ENCODE data around the gene GNG4. TPM values are rescaled to one million over a fixed set of nuclear protein-coding genes. Genes with fewer than 3 reads are reported as not detected.

The GNG4 gene
- total RNA-seq, 1 experiment from 2014 or later, result 19.7 TPM

- H3K9me3 ChIP-seq (replicated peaks), result no peaks in the 10 kb centered on the region
- H3K27me3 ChIP-seq, result no peaks in the 10 kb centered on the region
- H3K4me1 ChIP-seq, result no peaks in the 10 kb centered on the region
- no peak overlapping the region for H3K4me3 ChIP-seq
- no peak overlapping the region for H3K27ac ChIP-seq
- DNase-seq, result no peak
- H3K36me3 ChIP-seq, result no peaks in the 10 kb centered on the region
These were observed 124.3 kb downstream of the GNG4 start for GRCh38 chr1:235525314-235525713.

- Histone ChIP-seq H3K4me1 (no peaks in the 10 kb centered on the region; the same call in 1 of the 2 replicates), H3K4me3 (no peak overlapping the region), H3K27ac (no peak overlapping the region), H3K36me3 (no peaks in the 10 kb centered on the region), H3K27me3 (peaks cover 2% of the 10 kb centered on the region; the same call in 1 of the 2 replicates), H3K9me3 (replicated peaks) (no peaks in the 10 kb centered on the region)
- DNase-seq, result no peak
These were observed 132.6 kb downstream of the GNG4 start for GRCh38 chr1:235516862-235517446.

GRCh38 chr1:235515844-235516512 lies 133.6 kb downstream of the GNG4 start:
- H3K4me1 ChIP-seq, result no peaks in the 10 kb centered on the region; the same call in 1 of the 2 replicates
- no peaks in the 10 kb centered on the region for H3K9me3 ChIP-seq (replicated peaks)
- H3K27me3 ChIP-seq, result peaks cover 4% of the 10 kb centered on the region; the same call in 1 of the 2 replicates
- H3K27ac ChIP-seq, result no peak overlapping the region
- H3K36me3 ChIP-seq, result no peaks in the 10 kb centered on the region
- no peak for DNase-seq
- no peak overlapping the region for H3K4me3 ChIP-seq

GRCh38 chr1:235513495-235514366 lies 135.9 kb downstream of the GNG4 start:
- DNase-seq, result peak; percentile 42 to 89
- Histone ChIP-seq H3K27me3 (peaks cover 4% of the 10 kb centered on the region; the same call in 1 of the 2 replicates), H3K4me3 (no peak overlapping the region), H3K9me3 (replicated peaks) (no peaks in the 10 kb centered on the region), H3K36me3 (no peaks in the 10 kb centered on the region), H3K27ac (no peak overlapping the region), H3K4me1 (no peaks in the 10 kb centered on the region; the same call in 1 of the 2 replicates)

GRCh38 chr1:235511470-235512240 lies 137.9 kb downstream of the GNG4 start:
- no peak overlapping the region for H3K27ac ChIP-seq

GRCh38 chr1:235510823-235511222 lies 138.8 kb downstream of the GNG4 start:
- Histone ChIP-seq H3K36me3 (no peaks in the 10 kb centered on the region), H3K27ac (no peak overlapping the region), H3K4me1 (peaks cover 4% of the 10 kb centered on the region; the same call in 1 of the 2 replicates), H3K27me3 (peaks cover 4% of the 10 kb centered on the region; the same call in 1 of the 2 replicates), H3K9me3 (replicated peaks) (no peaks in the 10 kb centered on the region), H3K4me3 (no peak overlapping the region)
- DNase-seq, result no peak

More at GRCh38 chr1:235511470-235512240, 137.9 kb downstream of the GNG4 start:
- Histone ChIP-seq H3K36me3 (no peaks in the 10 kb centered on the region), H3K27me3 (peaks cover 4% of the 10 kb centered on the region; the same call in 1 of the 2 replicates), H3K4me3 (no peak overlapping the region), H3K9me3 (replicated peaks) (no peaks in the 10 kb centered on the region), H3K4me1 (peaks cover 4% of the 10 kb centered on the region; the same call in 1 of the 2 replicates)
- DNase-seq, result peak in 1 of 2 experiments; percentile 21

- 0 out of 2 replicates have a peak, but pooled peaks cover 4% of the 10 kb centered on the region for H3K4me1 ChIP-seq
- H3K27ac ChIP-seq, result no peak overlapping the region
- DNase-seq, result no peak
- H3K4me3 ChIP-seq, result no peak overlapping the region
- no peaks in the 10 kb centered on the region for H3K9me3 ChIP-seq (replicated peaks)
- H3K36me3 ChIP-seq, result no peaks in the 10 kb centered on the region
- H3K27me3 ChIP-seq, result peaks cover 4% of the 10 kb centered on the region; the same call in 1 of the 2 replicates
These were observed 142.0 kb downstream of the GNG4 start for GRCh38 chr1:235507623-235508022.

GRCh38 chr1:235504494-235505222 lies 144.9 kb downstream of the GNG4 start:
- no peaks in the 10 kb centered on the region for H3K36me3 ChIP-seq
- H3K27me3 ChIP-seq, result no peaks in the 10 kb centered on the region
- H3K4me1 ChIP-seq, result peaks cover 4% of the 10 kb centered on the region; the same call in 1 of the 2 replicates
- H3K27ac ChIP-seq, result peak overlapping the region; percentile 96
- H3K4me3 ChIP-seq, result peak overlapping the region; percentile 82
- no peaks in the 10 kb centered on the region for H3K9me3 ChIP-seq (replicated peaks)
- peak; percentile 98 to 99 for DNase-seq

GRCh38 chr1:235504122-235504493 lies 145.5 kb downstream of the GNG4 start, which contains the start of gene B3GALNT2:
Gene B3GALNT2 (minus strand): TSS chr1:235504452. CDS start chr1:235504252, 200 bp downstream.
- Histone ChIP-seq H3K4me3 (peak within 1 kb of the TSS; percentile 82), H3K27me3 (no peaks in the 10 kb centered on the region), H3K36me3 (no peaks in the 10 kb centered on the region), H3K27ac (peak within 1 kb of the TSS; percentile 96), H3K4me1 (peaks cover 4% of the 10 kb centered on the region; the same call in 1 of the 2 replicates), H3K9me3 (replicated peaks) (no peaks in the 10 kb centered on the region)
- no peak for DNase-seq

- peak; percentile 61 to 74 for DNase-seq
These were observed 146.0 kb downstream of the GNG4 start for GRCh38 chr1:235503403-235504121.

GRCh38 chr1:235502601-235503402 lies 146.8 kb downstream of the GNG4 start:
- Histone ChIP-seq H3K27me3 (no peaks in the 10 kb centered on the region), H3K27ac (peak overlapping the region; percentile 96), H3K4me3 (peak overlapping the region; percentile 82), H3K4me1 (peaks cover 4% of the 10 kb centered on the region; the same call in 1 of the 2 replicates), H3K36me3 (no peaks in the 10 kb centered on the region), H3K9me3 (replicated peaks) (no peaks in the 10 kb centered on the region)
- peak in 1 of 2 experiments; percentile 51 for DNase-seq

More at GRCh38 chr1:235503403-235504121, 146.0 kb downstream of the GNG4 start:
- peaks cover 4% of the 10 kb centered on the region; the same call in 1 of the 2 replicates for H3K4me1 ChIP-seq
- no peaks in the 10 kb centered on the region for H3K27me3 ChIP-seq
- H3K9me3 ChIP-seq (replicated peaks), result no peaks in the 10 kb centered on the region
- peak overlapping the region; percentile 96 for H3K27ac ChIP-seq
- peak overlapping the region; percentile 82 for H3K4me3 ChIP-seq
- no peaks in the 10 kb centered on the region for H3K36me3 ChIP-seq

- Histone ChIP-seq H3K4me3 (no peak overlapping the region), H3K36me3 (no peaks in the 10 kb centered on the region), H3K9me3 (replicated peaks) (no peaks in the 10 kb centered on the region), H3K27me3 (no peaks in the 10 kb centered on the region), H3K4me1 (no peaks in the 10 kb centered on the region; the same call in 1 of the 2 replicates), H3K27ac (no peak overlapping the region)
- no peak for DNase-seq
These were observed 148.5 kb downstream of the GNG4 start for GRCh38 chr1:235500971-235501540.
